ENCODE data around the gene DIAPH3. TPM values are rescaled to one million over a fixed set of nuclear protein-coding genes. Genes with fewer than 3 reads are reported as not detected.

The DIAPH3 gene
- total RNA-seq, 1 donor from 2014 or later, result 4.5 TPM

- Mint-ChIP-seq H3K27ac (ENCODE audit: unreplicated experiment) (no peak overlapping the region), H3K27me3 (ENCODE audit: unreplicated experiment) (no peaks in the 10 kb centered on the region), H3K4me3 (ENCODE audit: unreplicated experiment) (no peak overlapping the region), H3K9me3 (ENCODE audit: unreplicated experiment) (no peaks in the 10 kb centered on the region), H3K4me1 (ENCODE audit: unreplicated experiment) (peaks cover 2% of the 10 kb centered on the region), H3K36me3 (ENCODE audit: low read depth, unreplicated experiment) (peaks cover 5% of the 10 kb centered on the region)
- DNase-seq (ENCODE audit: low spot score), result no peak
- TF ChIP-seq CTCF (IDR thresholded peaks at IDR 0.05; ENCODE audit: unreplicated experiment), result no peak
These were observed 522.5 kb downstream of the DIAPH3 start for GRCh38 chr13:59641261-59641660.

GRCh38 chr13:59638404-59638803, 525.3 kb downstream of the DIAPH3 start:
- Mint-ChIP-seq H3K9me3 (ENCODE audit: unreplicated experiment) (no peaks in the 10 kb centered on the region), H3K36me3 (ENCODE audit: low read depth, unreplicated experiment) (no peaks in the 10 kb centered on the region), H3K4me3 (ENCODE audit: unreplicated experiment) (no peak overlapping the region), H3K4me1 (ENCODE audit: unreplicated experiment) (peaks cover 7% of the 10 kb centered on the region), H3K27me3 (ENCODE audit: unreplicated experiment) (no peaks in the 10 kb centered on the region), H3K27ac (ENCODE audit: unreplicated experiment) (no peak overlapping the region)
- TF ChIP-seq CTCF (IDR thresholded peaks at IDR 0.05; ENCODE audit: unreplicated experiment), result no peak
- DNase-seq (ENCODE audit: low spot score), result no peak

- TF ChIP-seq CTCF (IDR thresholded peaks at IDR 0.05; ENCODE audit: unreplicated experiment), result no peak
- no peak for DNase-seq (ENCODE audit: low spot score)
- H3K27ac Mint-ChIP-seq (ENCODE audit: unreplicated experiment), result no peak overlapping the region
- H3K36me3 Mint-ChIP-seq (ENCODE audit: low read depth, unreplicated experiment), result no peaks in the 10 kb centered on the region
- no peak overlapping the region for H3K4me3 Mint-ChIP-seq (ENCODE audit: unreplicated experiment)
- no peaks in the 10 kb centered on the region for H3K27me3 Mint-ChIP-seq (ENCODE audit: unreplicated experiment)
- H3K4me1 Mint-ChIP-seq (ENCODE audit: unreplicated experiment), result peaks cover 7% of the 10 kb centered on the region
- H3K9me3 Mint-ChIP-seq (ENCODE audit: unreplicated experiment), result no peaks in the 10 kb centered on the region
These were observed 528.1 kb downstream of the DIAPH3 start for GRCh38 chr13:59635589-59635988.

GRCh38 chr13:59633290-59633689, 530.4 kb downstream of the DIAPH3 start:
- no peaks in the 10 kb centered on the region for H3K36me3 Mint-ChIP-seq (ENCODE audit: low read depth, unreplicated experiment)
- no peak for DNase-seq (ENCODE audit: low spot score)
- no peak overlapping the region for H3K4me3 Mint-ChIP-seq (ENCODE audit: unreplicated experiment)
- no peak overlapping the region for H3K27ac Mint-ChIP-seq (ENCODE audit: unreplicated experiment)
- no peaks in the 10 kb centered on the region for H3K27me3 Mint-ChIP-seq (ENCODE audit: unreplicated experiment)
- H3K9me3 Mint-ChIP-seq (ENCODE audit: unreplicated experiment), result no peaks in the 10 kb centered on the region
- no peak for TF ChIP-seq CTCF (IDR thresholded peaks at IDR 0.05; ENCODE audit: unreplicated experiment)
- peaks cover 5% of the 10 kb centered on the region for H3K4me1 Mint-ChIP-seq (ENCODE audit: unreplicated experiment)

- H3K36me3 Mint-ChIP-seq (ENCODE audit: low read depth, unreplicated experiment), result no peaks in the 10 kb centered on the region
- no peaks in the 10 kb centered on the region for H3K27me3 Mint-ChIP-seq (ENCODE audit: unreplicated experiment)
- H3K9me3 Mint-ChIP-seq (ENCODE audit: unreplicated experiment), result no peaks in the 10 kb centered on the region
- no peak for TF ChIP-seq CTCF (IDR thresholded peaks at IDR 0.05; ENCODE audit: unreplicated experiment)
- H3K4me3 Mint-ChIP-seq (ENCODE audit: unreplicated experiment), result no peak overlapping the region
- no peak for DNase-seq (ENCODE audit: low spot score)
- H3K27ac Mint-ChIP-seq (ENCODE audit: unreplicated experiment), result no peak overlapping the region
- peaks cover 5% of the 10 kb centered on the region for H3K4me1 Mint-ChIP-seq (ENCODE audit: unreplicated experiment)
These were observed 532.5 kb downstream of the DIAPH3 start for GRCh38 chr13:59631271-59631670.

Data from endothelial cell (in vitro differentiated cells).